HCT116 (cell line): Measurements from ENCODE around the gene ATL2.

Source experiments
- ELF1 ChIP-seq: IDR thresholded peaks from 2 replicates; pipeline ENCODE4 v1.6.1; 2012; ENCODE audit warnings: low read depth, borderline replicate concordance
- POLR2A ChIP-seq: IDR thresholded peaks from 2 replicates; pipeline ENCODE4 v1.7.0; 2011; ENCODE audit warnings: borderline replicate concordance; ENCODE audit not compliant: insufficient read depth, insufficient read length; ENCODE audit errors: extremely low read depth
- POLR2AphosphoS5 ChIP-seq: IDR thresholded peaks from 2 replicates; pipeline ENCODE4 v1.6.1; 2011; ENCODE audit warnings: mild to moderate bottlenecking, low read depth, low read length, moderate library complexity
- RAD21 ChIP-seq: IDR thresholded peaks from 2 replicates; pipeline ENCODE4 v1.6.1; 2012; ENCODE audit warnings: low read depth, mild to moderate bottlenecking
- ZNF274 ChIP-seq: fragments of 200-500 bp; sonication (Bioruptor generic); IDR thresholded peaks from 2 replicates; pipeline ENCODE4 v1.6.1; 2014; ENCODE audit warnings: mild to moderate bottlenecking, low read depth, low read length, inconsistent platforms
- TF ChIP-seq, protein P1 (sequence below), 3 experiments: fragments of 200-600 bp in 1 of 3; sonication (generic) in 1 of 3; IDR thresholded peaks in 2 of 3; conservative IDR thresholded peaks in 1 of 3; 2 replicates each; pipeline ENCODE4 v1.5.1; 2012 to 2017; ENCODE audit warnings: low read depth in 2 of 3, low read length in 2 of 3, antibody characterized with exemption in 1 of 3, borderline replicate concordance in 1 of 3, control low read depth in 1 of 3, mild to moderate bottlenecking in 1 of 3, mixed read lengths in 1 of 3, mixed run types in 1 of 3, moderate library complexity in 1 of 3; ENCODE audit not compliant: insufficient read depth in 1 of 3

- TF ChIP-seq ELF1 = no peak
- TF ChIP-seq, protein P1, sequence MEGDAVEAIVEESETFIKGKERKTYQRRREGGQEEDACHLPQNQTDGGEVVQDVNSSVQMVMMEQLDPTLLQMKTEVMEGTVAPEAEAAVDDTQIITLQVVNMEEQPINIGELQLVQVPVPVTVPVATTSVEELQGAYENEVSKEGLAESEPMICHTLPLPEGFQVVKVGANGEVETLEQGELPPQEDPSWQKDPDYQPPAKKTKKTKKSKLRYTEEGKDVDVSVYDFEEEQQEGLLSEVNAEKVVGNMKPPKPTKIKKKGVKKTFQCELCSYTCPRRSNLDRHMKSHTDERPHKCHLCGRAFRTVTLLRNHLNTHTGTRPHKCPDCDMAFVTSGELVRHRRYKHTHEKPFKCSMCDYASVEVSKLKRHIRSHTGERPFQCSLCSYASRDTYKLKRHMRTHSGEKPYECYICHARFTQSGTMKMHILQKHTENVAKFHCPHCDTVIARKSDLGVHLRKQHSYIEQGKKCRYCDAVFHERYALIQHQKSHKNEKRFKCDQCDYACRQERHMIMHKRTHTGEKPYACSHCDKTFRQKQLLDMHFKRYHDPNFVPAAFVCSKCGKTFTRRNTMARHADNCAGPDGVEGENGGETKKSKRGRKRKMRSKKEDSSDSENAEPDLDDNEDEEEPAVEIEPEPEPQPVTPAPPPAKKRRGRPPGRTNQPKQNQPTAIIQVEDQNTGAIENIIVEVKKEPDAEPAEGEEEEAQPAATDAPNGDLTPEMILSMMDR (IDR thresholded peaks at IDR 0.05 in 2 of 3, conservative IDR thresholded peaks at IDR 0.05 in 1 of 3; ENCODE audit: borderline replicate concordance in 1 of 3, insufficient read depth in 1 of 3, low read depth in 2 of 3, low read length in 2 of 3) = no peak
- TF ChIP-seq POLR2A = no peak
- TF ChIP-seq POLR2AphosphoS5 = no peak
- no peak for TF ChIP-seq ZNF274
- TF ChIP-seq RAD21 = no peak
These were observed 10.8 kb upstream of the ATL2 start for GRCh38 chr2:38387887-38388286.
